K562 (cell line): ENCODE measurements around the gene AHCYL1. TPM values are rescaled to one million over a fixed set of nuclear protein-coding genes. Genes with fewer than 3 reads are reported as not detected.
A peak's percentile ranks its signal among the peaks of the same experiment; 100 is the strongest.

ENCODE experiments used
- ARID4B ChIP-seq: sonication (generic); formaldehyde crosslinking; IDR thresholded peaks from 2 replicates; pipeline ENCODE4 v1.8.0; 2022; ENCODE audit warnings: mild to moderate bottlenecking, missing genetic modification reagents
- CHD2 ChIP-seq: IDR thresholded peaks from 2 replicates; pipeline ENCODE4 v1.6.1; 2011; ENCODE audit warnings: low read depth, low read length
- CHD4 ChIP-seq: fragments of 200-600 bp; sonication (generic); IDR thresholded peaks from 3 replicates; pipeline ENCODE4 v1.6.1; 2012; ENCODE audit warnings: low read depth, mild to moderate bottlenecking, mixed read lengths, low read length, inconsistent platforms; ENCODE audit not compliant: insufficient read depth, insufficient replicate concordance, poor library complexity, severe bottlenecking
- FOXP1 ChIP-seq: sonication (generic); formaldehyde crosslinking; IDR thresholded peaks from 2 replicates; pipeline ENCODE4 v1.8.0; 2022; ENCODE audit warnings: mild to moderate bottlenecking, missing genetic modification reagents
- HDAC3 ChIP-seq: fragments of 450-650 bp; IDR thresholded peaks from 2 replicates; pipeline ENCODE4 v1.6.1; 2018; ENCODE audit warnings: borderline replicate concordance, mild to moderate bottlenecking, moderate library complexity; ENCODE audit not compliant: partially characterized antibody
- HDAC6 ChIP-seq: IDR thresholded peaks from 2 replicates; pipeline ENCODE4 v1.6.1; 2012; ENCODE audit warnings: low read depth, mild to moderate bottlenecking, control low read depth, inconsistent platforms, low read length, moderate library complexity
- HMG20B ChIP-seq: fragments of 250-450 bp; sonication (Bioruptor Pico); IDR thresholded peaks from 2 replicates; pipeline ENCODE4 v1.5.0; 2021; ENCODE audit warnings: mild to moderate bottlenecking
- HNRNPL ChIP-seq: fragments of 200-400 bp; formaldehyde crosslinking; IDR thresholded peaks from 2 replicates; pipeline ENCODE4 v1.6.1; 2017; ENCODE audit warnings: low read depth, mild to moderate bottlenecking, low read length
- MTA3 ChIP-seq: fragments of 450-650 bp; formaldehyde crosslinking; IDR thresholded peaks from 2 replicates; pipeline ENCODE4 v1.6.1; 2017; ENCODE audit warnings: mild to moderate bottlenecking, borderline replicate concordance
- SRF ChIP-seq, 2 experiments: fragments of 250-450, 450-650 bp in 1 of 2; sonication (Bioruptor Pico) in 1 of 2; sonication (generic) in 1 of 2; formaldehyde crosslinking; IDR thresholded peaks; 2 replicates each; pipeline versions ENCODE4 v1.5.0 to v1.5.1; 2020 to 2022; ENCODE audit warnings: mild to moderate bottlenecking in 1 of 2, missing genetic modification reagents in 1 of 2
- TCF3 ChIP-seq: sonication (generic); formaldehyde crosslinking; IDR thresholded peaks from 2 replicates; pipeline ENCODE4 v1.4.0; 2020; ENCODE audit warnings: mild to moderate bottlenecking, missing genetic modification reagents
- TCFL5 ChIP-seq: fragments of 250-450 bp; sonication (Bioruptor Pico); conservative IDR thresholded peaks from 2 replicates; pipeline ENCODE4 v1.6.1; 2021; ENCODE audit warnings: mild to moderate bottlenecking, moderate library complexity, matching md5 sums
- ZBED1 ChIP-seq: IDR thresholded peaks from 2 replicates; pipeline ENCODE4 v1.6.1; 2014
- ZBTB17 ChIP-seq: fragments of 450-650 bp; formaldehyde crosslinking; IDR thresholded peaks from 2 replicates; pipeline ENCODE4 v1.4.0; 2020; ENCODE audit warnings: mild to moderate bottlenecking
- ZFP1 ChIP-seq: fragments of 450-650 bp; formaldehyde crosslinking; IDR thresholded peaks from 2 replicates; pipeline ENCODE4 v1.4.0; 2020; ENCODE audit warnings: mild to moderate bottlenecking, mixed read lengths
- ZKSCAN1 ChIP-seq: fragments of 150-350 bp; IDR thresholded peaks from 2 replicates; pipeline ENCODE4 v1.6.1; 2016; ENCODE audit warnings: low read depth, low read length
- polyA plus RNA-seq, 8 experiments: library from polyadenylated mRNA; depleted of rRNA in 4 of 8; stranded (reverse) in 5 of 8; unstranded in 3 of 8; fragments of >200 nt; fragmentation: Nextera tagmentation in 2 of 8; fragmentation: Illumina TruSeq in 1 of 8; extraction: Ambion mirVana in 2 of 8; extraction: Trizol in 1 of 8; gene quantifications; 2 replicates each; pipeline versions ENCODE4 v1.2.1 to v1.2.3, GENCODE V29; 2011 to 2014; ENCODE audit warnings: inconsistent platforms in 1 of 8, missing spikeins in 1 of 8
- total RNA-seq, 7 experiments: library from RNA; depleted of rRNA in 6 of 7; stranded (reverse); fragments of >200 nt in 6 of 7; fragmentation: Illumina TruSeq in 2 of 7; extraction: Trizol in 2 of 7; gene quantifications; 2 replicates each; pipeline versions ENCODE4 v1.2.1 to v1.2.3, GENCODE V29; 2011 to 2021; ENCODE audit warnings: low replicate concordance in 1 of 7
- TF ChIP-seq, protein P1 (sequence below): sonication (generic); formaldehyde crosslinking; IDR thresholded peaks from 2 replicates; pipeline ENCODE4 v1.8.1; 2023; ENCODE audit warnings: missing genetic modification reagents, mild to moderate bottlenecking, borderline replicate concordance
- TF ChIP-seq, protein P2 (sequence below): IDR thresholded peaks from 2 replicates; pipeline ENCODE4 v1.6.1; 2014; ENCODE audit warnings: antibody characterized with exemption

AHCYL1 gene
- total and polyA plus RNA-seq, 9 of the 15 experiments (the other 6 are each of a cell fraction or from before 2014, with no cell fraction given): 27.3 to 118 (median 44.5) TPM

DNA sequence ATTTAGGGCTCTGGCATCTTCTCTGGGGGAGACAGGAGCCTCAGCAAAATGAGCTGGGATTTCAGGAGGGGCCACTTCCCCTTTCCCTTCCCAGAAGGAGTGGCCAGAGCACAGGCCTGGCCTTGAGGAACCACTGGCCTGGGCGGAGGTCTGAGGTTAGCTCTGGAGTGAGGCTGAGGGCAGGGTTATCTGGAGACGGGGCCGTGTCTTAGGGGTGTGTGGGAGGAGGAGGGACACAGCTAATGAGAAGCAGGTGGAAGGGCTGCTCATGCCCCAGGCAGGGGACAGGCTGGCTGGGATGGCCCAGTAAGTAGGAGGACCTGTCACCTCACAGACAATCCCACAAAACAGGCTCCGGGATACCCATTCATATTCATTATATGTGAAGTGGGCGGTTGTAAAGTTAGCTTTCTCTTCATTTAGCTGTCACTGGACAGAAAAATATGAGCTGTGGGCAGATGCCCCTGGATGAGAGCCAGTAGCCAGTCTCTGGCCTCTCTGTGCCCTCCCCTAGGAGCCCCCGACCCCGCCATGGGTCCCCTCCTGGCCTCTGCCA lies 73.5 kb downstream of the AHCYL1 start (continued):
- TF ChIP-seq ARID4B (CRISPR knock-in tag): 0 out of 2 replicates have a peak, but pooled peaks have one; percentile 26
- no peak for TF ChIP-seq TCFL5 (CRISPR knock-in tag)
- no peak for TF ChIP-seq ZBTB17
- no peak for TF ChIP-seq CHD2
- TF ChIP-seq CHD4: no peak
- no peak for TF ChIP-seq ZKSCAN1
- TF ChIP-seq TCF3 (CRISPR knock-in tag): peak; percentile 79
- TF ChIP-seq ZBED1: no peak
- TF ChIP-seq HNRNPL: no peak
- no peak for TF ChIP-seq HDAC6
- TF ChIP-seq MTA3: peak; percentile 31; the same call in 1 of the 2 replicates
- TF ChIP-seq, protein P1, sequence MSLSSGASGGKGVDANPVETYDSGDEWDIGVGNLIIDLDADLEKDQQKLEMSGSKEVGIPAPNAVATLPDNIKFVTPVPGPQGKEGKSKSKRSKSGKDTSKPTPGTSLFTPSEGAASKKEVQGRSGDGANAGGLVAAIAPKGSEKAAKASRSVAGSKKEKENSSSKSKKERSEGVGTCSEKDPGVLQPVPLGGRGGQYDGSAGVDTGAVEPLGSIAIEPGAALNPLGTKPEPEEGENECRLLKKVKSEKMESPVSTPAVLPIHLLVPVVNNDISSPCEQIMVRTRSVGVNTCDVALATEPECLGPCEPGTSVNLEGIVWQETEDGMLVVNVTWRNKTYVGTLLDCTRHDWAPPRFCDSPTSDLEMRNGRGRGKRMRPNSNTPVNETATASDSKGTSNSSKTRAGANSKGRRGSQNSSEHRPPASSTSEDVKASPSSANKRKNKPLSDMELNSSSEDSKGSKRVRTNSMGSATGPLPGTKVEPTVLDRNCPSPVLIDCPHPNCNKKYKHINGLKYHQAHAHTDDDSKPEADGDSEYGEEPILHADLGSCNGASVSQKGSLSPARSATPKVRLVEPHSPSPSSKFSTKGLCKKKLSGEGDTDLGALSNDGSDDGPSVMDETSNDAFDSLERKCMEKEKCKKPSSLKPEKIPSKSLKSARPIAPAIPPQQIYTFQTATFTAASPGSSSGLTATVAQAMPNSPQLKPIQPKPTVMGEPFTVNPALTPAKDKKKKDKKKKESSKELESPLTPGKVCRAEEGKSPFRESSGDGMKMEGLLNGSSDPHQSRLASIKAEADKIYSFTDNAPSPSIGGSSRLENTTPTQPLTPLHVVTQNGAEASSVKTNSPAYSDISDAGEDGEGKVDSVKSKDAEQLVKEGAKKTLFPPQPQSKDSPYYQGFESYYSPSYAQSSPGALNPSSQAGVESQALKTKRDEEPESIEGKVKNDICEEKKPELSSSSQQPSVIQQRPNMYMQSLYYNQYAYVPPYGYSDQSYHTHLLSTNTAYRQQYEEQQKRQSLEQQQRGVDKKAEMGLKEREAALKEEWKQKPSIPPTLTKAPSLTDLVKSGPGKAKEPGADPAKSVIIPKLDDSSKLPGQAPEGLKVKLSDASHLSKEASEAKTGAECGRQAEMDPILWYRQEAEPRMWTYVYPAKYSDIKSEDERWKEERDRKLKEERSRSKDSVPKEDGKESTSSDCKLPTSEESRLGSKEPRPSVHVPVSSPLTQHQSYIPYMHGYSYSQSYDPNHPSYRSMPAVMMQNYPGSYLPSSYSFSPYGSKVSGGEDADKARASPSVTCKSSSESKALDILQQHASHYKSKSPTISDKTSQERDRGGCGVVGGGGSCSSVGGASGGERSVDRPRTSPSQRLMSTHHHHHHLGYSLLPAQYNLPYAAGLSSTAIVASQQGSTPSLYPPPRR (CRISPR knock-in tag): no peak
- TF ChIP-seq SRF (CRISPR knock-in tag; IDR thresholded peaks at IDR 0.05): no peak
- no peak for TF ChIP-seq FOXP1 (CRISPR knock-in tag)
- no peak for TF ChIP-seq ZFP1 (CRISPR knock-in tag)
- TF ChIP-seq, protein P2, sequence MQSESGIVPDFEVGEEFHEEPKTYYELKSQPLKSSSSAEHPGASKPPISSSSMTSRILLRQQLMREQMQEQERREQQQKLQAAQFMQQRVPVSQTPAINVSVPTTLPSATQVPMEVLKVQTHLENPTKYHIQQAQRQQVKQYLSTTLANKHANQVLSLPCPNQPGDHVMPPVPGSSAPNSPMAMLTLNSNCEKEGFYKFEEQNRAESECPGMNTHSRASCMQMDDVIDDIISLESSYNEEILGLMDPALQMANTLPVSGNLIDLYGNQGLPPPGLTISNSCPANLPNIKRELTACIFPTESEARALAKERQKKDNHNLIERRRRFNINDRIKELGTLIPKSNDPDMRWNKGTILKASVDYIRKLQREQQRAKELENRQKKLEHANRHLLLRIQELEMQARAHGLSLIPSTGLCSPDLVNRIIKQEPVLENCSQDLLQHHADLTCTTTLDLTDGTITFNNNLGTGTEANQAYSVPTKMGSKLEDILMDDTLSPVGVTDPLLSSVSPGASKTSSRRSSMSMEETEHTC: no peak
- TF ChIP-seq HMG20B (CRISPR knock-in tag): no peak
- TF ChIP-seq HDAC3: no peak
